Jurkat, Clone E6-1 (cell line): ENCODE measurements around the gene CPEB2. TPM values are rescaled to one million over a fixed set of nuclear protein-coding genes. Genes with fewer than 3 reads are reported as not detected.

ENCODE experiments used
- DNase-seq: peaks from one replicate; pipeline ENCODE4 v3.0.0-alpha.2; 2011; ENCODE audit warnings: low read depth, low spot score
- H3K4me3 ChIP-seq: 2 replicates; pipeline ENCODE4 v1.5.1; 2011; ENCODE audit warnings: mild to moderate bottlenecking, low read length, control low read depth, moderate library complexity
- polyA plus RNA-seq: library from polyadenylated mRNA; unstranded; fragments of >200 nt; gene quantifications from one replicate; pipeline ENCODE4 v1.2.1, GENCODE V29; 2012; ENCODE audit warnings: missing spikeins; ENCODE audit not compliant: insufficient read length, insufficient read depth

CPEB2 gene
- polyA plus RNA-seq = 0.38 TPM

DNA sequence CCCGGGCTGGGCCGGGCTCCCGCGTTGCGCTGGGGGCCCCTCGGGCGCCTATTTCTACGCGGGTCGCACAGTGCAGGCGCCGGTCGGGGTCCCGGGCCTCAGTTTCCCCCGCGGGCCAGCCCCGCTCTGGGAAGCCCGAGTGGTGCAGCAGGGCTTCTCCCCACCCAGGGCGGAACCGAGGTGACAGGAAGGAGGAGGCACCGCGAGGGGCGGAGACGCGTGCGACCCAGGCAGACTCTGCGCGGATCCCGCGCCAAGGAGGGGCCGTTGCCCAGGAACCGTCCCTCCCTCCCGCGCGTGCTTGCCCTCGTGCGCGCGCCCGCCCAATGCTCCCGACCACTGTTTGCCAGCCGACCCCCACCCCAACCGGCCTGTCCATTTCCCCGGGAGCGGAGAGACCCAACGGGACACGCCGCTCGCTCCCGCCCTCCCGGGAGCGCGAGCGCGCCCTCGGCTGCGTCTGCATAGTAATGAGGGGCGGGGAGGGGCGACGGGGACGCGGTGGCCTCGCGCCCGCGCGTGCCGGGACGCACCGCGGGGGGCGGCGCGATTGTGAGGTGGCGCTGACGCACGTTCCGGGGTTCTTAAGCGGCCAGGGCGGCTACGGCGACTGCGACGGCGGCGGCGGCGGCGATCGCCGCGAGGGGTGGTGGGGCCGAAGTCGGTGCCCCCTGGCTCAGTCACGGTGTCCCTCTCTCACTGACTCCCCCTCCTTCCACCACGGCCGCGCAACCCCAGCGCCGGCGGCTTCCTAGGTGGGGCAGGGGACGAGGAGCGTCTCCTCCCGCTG, at the start of gene CPEB2:
TSS of gene CPEB2 (plus strand) at position 613 of the 790 bp plus-strand sequence. CDS start 193 bp downstream, outside the sequence.
- DNase-seq = peak; percentile 81
- H3K4me3 ChIP-seq = peak within 1 kb of the TSS; percentile 81

DNA sequence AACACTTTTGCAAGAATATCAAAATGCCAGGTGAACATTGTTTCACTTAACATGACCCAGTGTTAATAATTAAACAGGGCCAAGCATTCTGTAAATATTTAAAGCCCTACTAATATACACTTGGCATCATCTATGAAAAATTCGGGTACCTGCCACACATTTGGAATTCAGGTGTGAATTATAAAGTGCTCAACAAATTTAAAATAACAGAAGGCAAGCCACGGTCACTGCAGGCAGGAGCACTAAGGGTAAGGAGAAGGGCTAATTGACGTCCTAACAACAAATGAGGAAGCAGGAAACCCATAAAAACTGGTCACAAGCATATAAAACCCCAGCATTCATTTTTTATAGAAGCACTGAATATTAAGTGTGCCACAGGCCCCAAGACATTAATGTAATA, 43.8 kb upstream of the CPEB2 start:
- no peak overlapping the region for H3K4me3 ChIP-seq
- no peak for DNase-seq

DNA sequence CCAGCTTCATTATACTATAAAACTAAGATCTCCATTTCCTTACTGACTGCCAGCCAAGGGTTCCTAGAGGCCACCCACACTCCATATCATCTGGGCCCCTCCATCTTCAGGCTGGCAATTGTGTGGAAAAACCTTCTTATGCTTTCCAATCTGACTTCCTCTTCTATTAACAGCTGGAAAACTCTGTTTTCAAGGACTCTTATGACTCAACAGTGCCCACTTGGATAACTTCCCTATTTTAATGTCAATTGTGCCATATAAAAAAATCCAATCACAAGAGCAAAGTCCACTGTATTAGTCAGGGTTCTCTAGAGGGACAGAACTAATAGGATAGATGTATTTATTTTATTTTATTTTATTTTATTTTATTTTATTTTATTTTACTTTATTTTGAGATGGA, 41.0 kb upstream of the CPEB2 start:
- DNase-seq = no peak
- no peak overlapping the region for H3K4me3 ChIP-seq

DNA sequence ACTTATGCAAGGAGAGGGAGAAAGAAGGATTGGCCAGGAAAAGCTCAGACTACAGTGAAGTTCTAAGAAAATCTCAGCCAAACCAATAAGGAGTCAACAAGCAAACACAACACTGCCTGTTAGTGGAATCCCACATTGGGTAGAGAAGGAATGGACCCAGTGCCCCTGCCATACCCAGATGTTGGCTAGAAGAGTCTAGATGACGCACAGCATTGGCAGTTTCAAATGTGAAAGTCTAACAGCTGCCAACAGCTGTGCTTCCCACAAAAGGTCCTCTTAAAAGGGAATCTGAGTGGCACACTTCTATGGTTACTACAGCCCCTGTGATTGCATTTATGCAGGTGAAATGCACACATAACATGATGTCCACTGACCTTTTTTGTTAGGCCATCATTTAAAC, 37.2 kb upstream of the CPEB2 start:
- no peak overlapping the region for H3K4me3 ChIP-seq
- no peak for DNase-seq

DNA sequence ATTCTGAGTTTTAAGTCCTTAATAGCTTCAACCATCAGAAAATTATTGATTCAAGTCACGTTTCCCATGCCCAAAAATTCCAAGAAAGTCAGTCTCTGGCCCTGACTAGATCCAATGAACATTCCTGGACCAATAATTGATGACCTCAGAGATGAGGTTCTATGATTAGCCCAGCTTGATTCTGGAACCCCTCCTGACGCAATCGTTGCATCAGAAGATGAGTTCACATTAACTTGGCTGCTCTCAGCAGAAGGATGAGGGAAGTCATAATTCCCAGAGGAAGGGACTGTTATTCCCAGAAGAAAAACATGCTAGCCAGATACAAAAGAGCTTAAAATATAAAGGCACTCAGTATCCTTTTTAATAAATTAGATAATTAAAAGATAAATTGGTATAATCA, 34.3 kb upstream of the CPEB2 start:
- no peak for DNase-seq
- no peak overlapping the region for H3K4me3 ChIP-seq

DNA sequence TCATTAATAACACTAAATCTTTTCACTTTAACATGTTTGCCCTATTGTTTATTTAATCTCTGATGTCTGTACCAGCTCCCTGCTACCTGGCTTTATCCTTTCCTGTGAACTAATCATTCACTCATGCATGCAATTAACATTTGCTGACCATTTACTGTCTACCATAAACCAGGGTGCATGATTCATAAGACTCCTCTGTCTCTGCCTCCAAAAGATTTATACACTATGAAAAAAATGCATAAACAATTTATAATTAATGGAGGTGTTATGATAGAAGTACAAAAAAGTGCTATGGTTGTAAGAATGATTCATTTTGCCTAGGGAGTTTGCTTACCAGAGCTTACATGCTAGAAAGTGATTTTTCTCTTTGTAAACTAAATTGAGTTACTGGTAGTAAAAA, 24.5 kb upstream of the CPEB2 start:
- no peak for DNase-seq
- H3K4me3 ChIP-seq = no peak overlapping the region

DNA sequence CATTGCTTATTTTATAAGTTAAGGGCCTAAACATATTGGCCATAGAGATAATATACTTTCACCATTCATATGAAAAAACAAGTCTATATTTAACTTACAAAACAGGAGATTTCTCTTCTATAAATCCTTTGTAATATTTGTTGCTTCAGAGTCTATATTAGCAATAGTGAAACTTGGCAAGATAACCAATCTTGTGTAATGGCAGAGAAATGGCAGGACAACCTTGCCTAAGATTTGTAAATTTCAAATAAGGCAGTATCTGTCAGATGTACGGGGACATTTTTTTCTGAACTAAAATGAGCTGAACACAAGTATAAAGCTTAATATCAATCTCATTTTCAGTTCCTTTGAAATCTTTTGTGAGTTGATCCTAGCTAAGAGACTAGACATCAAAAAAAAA, 17.8 kb upstream of the CPEB2 start:
- no peak overlapping the region for H3K4me3 ChIP-seq
- no peak for DNase-seq

DNA sequence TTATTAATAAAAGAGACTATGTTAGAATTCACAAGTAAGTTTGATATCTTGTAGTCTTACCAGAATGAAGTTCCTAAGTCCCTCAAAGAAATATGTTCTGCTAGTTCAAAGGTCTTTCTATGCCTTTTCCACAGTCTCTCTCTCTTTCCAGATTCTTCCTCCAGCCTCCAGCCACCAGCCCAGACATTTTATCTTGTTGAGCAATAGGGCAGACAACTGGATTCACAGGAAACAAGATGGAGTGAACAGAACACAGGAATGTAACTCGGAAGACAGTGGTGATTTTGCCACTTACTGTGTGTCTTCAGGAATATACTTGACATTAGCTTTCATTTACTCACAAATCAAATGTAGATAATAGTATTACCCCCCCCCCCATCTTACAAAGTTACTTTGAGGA, 17.1 kb upstream of the CPEB2 start:
- no peak for DNase-seq
- no peak overlapping the region for H3K4me3 ChIP-seq

DNA sequence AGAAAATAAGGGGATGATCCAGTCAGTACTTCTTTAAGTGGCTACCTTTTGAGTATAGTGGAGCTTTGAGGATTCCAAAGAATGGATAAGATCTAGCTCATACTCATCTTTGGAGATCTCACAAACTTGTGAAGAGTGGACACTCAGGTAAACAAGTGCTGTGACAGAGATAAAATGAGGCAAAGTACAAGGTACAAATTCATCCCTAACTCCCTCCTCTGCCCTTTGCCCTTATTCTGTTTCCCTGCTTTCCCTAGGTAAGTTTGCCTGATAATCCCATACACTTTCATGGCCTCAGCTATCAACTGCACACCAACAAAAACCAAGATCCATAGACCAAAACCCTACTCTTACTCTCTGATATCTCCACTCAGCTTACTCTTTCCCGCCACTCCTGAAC, 16.4 kb upstream of the CPEB2 start:
- no peak overlapping the region for H3K4me3 ChIP-seq
- no peak for DNase-seq

DNA sequence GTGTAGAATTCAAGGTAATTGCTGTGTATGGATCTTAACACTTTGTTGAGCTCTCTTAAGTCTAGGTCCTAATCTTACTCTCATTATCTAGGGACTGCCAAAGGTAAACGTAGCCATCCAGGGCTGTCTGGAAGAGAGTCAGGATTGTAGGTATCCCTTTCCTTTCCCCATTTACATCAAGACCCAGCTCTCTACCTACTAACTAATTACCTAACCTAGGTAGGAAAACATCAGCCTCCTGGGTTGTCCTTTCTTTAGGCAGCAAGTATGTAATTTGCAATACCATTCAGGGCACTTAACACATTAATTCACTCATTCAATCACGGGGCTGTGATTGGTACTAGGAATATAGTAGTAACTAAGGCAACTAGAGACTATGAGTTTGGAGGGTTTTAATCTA, 15.2 kb upstream of the CPEB2 start:
- H3K4me3 ChIP-seq = no peak overlapping the region
- no peak for DNase-seq

DNA sequence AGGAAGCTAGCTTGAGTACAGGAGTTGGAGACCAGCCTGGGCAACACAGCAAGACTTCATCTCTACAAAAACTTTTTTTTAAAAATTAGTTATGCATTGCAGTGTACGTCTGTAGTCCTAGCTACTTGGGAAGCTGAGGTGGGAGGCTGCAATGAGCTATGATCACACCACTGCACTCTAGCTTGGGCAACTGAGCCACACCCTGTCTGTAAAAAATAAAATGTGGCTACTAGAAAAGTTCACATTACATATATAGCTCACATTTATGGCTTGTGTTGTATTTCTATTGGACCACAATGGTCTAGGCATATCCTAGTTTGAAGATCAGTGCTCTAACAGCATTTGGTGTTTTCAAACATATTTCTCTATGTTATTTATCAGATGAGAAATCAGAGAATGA, 11.8 kb upstream of the CPEB2 start:
- no peak overlapping the region for H3K4me3 ChIP-seq
- no peak for DNase-seq

DNA sequence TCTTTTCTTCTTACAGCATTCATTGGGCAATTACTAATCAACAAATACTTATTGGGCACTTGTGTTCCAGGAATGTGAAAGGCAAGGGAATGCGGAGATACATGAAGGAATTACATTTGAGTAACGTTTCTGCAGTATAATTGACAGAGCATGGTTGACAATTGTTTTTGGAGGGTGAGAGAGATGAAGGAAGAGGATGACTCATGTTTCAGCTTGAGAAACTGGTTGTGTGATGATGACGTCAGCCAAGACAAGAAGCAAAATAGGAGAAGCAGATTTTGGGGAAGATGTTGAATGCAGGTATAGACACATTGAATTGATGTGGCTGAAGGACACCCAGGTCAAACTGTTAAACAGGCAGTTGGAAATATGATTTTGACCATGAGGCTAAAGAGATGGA, 8.0 kb upstream of the CPEB2 start:
- no peak overlapping the region for H3K4me3 ChIP-seq
- no peak for DNase-seq

DNA sequence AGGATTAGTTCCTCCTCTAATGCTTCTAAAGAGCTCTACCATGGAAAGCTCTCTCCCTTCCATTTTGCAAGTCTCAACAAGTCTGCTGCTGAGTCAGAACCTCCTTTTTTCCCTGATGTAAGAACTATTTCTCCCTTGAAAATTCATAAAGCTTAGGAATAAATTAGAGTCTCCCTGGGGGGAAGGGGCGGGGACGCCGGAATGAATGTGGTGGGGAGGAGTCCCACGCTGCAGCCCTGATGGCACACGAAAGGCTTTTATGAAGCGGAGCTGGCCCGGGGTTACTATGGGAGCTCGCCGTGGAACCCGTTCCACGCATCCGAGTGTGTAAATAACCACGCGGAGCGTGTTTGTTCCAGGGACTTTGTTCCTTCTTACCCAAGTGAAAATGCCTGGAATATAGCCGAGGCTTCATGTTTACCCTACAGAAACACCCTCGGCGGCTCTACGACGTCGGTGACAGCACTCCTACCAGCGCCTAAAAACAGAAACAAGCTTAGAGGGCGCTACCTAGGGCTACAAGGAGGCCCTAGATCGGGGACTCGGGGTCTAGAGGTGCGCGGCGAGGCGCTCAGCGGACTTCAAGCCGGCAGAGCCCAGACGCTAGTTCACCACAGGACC, 923 bp upstream of the CPEB2 start:
- peak overlapping the region; percentile 81 for H3K4me3 ChIP-seq
- DNase-seq = peak; percentile 24

DNA sequence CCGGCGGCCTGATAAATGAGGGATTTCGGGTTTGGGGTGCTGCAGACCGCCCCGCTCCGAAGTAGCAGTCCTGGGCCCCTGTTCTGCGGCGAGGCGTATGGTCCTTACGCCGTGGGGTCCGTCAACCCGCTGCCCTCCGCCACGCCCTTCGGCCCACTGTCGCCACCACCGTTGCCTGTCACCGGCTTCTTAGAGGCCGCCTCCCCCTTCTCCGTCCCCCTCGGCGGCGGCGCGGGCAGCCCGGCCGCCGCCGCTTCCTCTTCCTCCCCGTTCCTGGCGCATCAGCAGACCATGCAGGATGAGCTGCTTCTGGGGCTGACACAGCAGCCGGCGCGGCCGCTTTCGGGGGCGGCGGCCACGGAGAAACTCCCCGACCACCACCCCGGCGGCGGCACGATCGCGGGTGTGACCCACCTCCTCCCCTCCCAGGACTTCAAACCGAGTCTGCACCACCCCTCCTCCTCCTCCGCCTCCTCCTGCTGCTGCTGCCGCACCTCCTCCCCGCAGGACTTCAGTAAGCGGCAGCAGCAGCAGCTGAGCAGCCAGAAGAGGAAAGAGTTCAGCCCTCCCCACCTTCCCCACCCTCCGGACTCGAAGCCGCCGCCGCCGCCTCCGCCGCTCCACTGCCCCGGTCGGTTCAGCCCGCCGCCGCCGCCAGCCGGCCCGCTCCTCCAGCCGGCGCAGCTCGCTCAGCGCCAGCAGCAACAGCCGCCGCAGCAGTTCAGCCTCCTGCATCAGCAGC, 549 bp downstream of the CPEB2 start:
- peak; percentile 23 for DNase-seq
- peak overlapping the region; percentile 81 for H3K4me3 ChIP-seq

DNA sequence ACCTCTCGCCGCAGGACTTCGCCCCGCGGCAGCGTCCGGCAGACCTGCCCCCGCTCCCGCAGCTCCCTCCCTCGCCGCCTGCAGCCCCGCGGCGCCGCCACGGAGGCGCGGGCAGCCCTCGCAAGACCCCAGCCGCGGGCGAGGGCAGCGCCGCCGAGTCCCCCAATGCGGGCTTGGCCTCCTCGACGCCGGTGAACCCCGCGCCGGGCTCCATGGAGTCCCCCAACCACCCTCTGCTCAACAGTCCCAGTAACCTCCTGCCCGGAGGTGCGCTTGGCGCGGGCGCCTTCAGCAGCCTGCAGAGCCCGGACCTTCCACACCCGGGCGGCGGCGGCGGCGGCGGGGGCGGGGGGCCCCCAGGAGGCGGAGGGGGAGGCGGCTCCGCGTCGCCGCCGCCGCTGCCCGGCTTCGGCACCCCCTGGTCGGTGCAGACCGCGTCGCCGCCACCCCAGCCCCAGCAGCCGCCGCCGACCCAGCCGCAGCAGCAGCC, 1.2 kb downstream of the CPEB2 start:
- DNase-seq = no peak
- H3K4me3 ChIP-seq = peak overlapping the region; percentile 81

DNA sequence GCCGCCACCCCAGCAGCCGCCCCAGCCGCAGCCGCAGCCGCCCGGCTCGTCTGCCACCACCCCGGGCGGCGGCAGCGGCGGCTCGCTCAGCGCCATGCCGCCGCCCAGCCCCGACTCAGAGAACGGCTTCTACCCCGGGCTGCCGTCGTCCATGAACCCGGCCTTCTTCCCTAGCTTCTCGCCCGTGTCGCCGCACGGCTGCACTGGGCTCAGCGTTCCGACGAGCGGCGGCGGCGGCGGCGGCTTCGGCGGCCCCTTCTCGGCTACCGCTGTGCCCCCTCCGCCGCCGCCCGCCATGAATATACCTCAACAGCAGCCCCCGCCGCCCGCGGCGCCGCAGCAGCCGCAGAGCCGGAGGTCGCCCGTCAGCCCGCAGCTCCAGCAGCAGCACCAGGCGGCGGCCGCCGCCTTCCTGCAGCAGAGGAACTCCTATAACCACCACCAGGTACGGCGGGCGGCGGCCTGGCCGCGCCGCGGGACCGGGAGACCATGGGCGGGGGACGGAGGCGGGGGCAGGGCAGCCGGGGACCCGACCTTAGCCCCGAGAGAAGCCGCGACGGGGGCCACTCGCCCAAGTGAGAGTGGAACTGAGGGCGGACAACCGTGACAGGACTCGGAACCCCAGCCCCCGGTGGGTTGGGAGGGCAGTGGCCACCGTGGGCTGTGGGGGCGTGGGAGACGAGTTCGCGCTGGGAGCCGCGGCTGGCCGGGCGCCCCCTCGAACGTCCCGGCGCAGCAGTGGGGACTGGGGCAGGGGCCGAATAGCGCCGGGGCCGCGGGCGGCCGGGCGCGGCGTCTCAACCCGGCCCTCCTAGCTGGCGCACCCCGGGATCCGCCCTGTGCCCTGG, 1.8 kb downstream of the CPEB2 start:
- DNase-seq = peak; percentile 10
- peak overlapping the region; percentile 32 for H3K4me3 ChIP-seq

DNA sequence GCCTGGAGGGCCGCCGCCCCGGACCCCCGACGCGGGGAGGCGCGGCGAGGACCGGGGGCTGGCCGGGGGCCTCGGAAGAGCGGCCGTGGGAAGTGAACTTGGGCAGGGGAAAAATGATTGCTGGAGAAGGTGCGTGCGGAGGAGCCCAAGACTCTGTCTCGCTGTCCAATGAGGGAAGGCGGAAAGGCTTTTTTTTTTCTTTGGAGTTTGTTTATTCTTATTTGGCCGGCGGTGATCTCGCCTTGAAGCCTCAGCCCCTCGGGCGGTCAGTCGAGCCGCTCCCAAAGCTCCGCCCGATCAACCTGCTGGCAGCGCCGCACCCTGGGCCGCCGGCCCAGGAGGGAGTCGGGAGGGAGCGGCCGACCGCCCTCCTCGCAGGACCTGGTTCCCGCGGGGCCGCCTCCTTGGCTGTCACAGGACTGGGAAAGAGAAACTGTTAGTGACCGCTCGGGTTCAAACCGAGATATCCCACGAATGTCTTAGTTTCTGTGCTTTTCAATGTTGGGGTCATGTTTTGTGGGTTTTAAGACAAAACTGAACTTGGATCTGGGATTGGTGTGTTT, 2.5 kb downstream of the CPEB2 start:
- DNase-seq = no peak

DNA sequence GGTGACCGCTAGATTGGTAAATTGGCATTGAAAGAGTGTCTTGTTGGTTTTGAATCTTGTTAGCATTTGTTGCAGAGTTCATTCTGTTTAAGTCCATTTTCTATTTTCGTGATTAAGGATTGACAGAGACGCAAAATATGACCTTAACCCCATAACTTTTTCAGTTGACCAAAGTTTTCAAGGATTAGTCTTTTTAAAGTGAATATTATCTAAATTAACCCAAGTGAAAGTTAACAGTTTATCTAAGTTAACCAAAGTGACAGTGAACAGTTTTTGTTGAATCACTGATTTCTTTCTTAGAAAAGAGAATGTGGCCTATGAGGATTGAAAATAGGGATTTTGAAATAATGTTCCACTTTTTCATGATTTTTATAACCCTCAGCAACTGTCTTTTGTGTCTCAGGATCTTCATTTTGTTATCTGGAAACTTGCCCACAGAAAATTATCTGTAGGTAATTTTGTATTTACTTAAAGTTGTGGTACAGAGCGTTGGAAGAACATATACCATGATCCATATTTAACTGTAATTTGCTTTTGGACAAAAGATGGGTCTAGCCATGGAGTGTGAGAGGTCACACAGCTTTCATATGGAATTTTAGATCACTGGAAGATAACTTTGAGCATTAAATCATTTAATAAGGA, 3.3 kb downstream of the CPEB2 start:
- no peak overlapping the region for H3K4me3 ChIP-seq
- DNase-seq = no peak

More for the DNA sequence above, 2.5 kb downstream of the CPEB2 start:
- no peak overlapping the region for H3K4me3 ChIP-seq
